ENCODE results near the gene CTIF.

The CTIF gene

DNA sequence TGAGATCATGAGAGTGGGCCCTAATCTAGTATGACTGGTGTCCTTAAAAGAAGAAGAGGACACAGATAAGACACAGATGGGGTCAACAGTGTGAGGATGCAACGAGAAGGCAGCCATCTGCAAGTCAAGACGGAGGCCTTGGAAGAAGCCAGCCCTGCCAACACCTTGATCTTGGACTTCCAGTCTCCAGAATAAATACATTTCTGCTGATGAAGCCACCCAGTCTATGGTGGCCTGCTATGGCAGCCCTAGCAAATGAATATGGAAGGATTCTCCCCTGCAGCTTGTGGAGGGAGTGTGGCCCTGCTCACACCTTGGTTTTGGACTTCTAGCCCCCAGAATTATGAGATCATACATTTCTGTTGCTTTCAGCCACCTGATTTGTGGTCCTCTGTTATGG is 12.3 kb downstream of the CTIF start:
- no peak for DNase-seq (ENCODE audit: low read depth in 2 of 2, low spot score in 1 of 2)

DNA sequence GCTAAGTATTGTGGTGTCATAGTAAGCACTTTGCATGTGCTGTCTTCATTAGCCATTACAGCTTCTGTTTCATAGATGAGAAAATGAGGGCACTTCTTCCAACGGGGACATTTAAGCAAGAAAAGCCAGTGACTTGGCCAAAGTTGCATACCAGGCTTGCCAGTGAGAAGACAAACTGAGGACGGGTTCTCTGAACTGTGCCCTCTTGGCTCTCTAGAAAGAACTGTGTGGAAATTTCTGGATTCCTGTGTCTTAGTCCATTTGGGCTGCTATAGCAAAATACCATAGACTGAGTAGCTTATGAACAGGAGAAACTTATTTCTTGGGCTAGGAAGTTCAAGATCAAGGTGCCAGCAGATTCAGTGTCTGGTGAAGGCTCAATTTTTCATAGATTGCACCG is 13.3 kb downstream of the CTIF start:
- DNase-seq (ENCODE audit: low read depth in 2 of 2, low spot score in 1 of 2), result no peak

DNA sequence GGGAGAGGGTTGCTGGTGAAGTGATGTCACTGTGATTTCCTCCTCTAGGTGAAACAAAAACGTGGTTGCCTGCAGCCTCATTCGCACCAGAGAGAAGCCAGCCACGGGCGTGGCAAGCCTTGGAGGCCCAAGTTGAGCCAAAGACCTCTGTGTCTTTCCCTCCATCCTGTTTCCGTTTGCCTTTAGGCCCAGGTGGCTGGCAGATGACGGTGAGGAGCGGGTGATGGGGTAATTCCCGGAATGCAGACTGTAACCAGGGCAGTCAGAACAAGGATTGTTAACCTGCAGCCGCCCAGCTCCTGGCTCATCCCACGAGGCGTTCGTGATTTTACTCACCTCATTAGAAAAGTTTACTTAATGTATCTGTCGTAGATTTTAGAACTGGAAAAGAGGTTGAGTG is 14.4 kb downstream of the CTIF start:
- no peak for DNase-seq (ENCODE audit: low read depth in 2 of 2, low spot score in 1 of 2)

DNA sequence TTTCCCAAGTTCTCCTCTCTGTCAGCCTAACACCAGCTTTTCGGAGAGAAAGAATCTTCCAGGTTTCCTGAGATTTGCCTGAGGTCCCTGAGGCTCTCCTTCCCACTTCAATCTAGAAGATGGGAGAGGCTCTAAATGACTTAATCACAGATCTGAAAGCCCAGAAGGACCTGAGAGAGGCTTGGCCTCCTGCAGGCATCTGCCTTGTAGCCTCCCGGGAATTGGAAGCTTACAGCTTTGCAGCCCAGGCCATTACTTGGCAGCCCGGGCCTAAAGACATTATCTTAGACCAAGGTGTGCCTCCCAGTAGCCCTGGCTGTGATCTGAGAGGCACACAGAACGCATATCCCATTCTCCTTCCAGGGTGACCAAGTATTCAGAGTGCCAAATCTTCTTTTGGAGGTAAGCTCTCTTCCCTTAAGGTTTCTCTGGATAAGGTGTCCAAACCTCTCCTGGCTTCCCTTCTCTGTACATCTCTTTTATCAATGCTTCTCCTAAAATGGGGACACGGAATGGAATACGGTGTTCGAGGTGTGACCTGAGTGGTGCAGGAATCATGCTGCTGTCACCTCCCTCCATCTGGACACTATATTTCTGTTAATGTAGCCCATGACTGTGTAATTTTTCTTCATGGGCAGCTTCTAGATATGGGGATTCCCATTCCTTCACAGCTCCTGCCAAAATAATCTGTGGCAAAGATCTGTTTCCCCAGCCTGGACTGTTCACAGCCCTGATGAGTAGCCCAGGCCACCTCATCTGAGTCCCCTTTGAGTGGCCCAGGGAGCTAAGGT is 16.0 kb downstream of the CTIF start:
- no peak for DNase-seq (ENCODE audit: low read depth in 2 of 2, low spot score in 1 of 2)

DNA sequence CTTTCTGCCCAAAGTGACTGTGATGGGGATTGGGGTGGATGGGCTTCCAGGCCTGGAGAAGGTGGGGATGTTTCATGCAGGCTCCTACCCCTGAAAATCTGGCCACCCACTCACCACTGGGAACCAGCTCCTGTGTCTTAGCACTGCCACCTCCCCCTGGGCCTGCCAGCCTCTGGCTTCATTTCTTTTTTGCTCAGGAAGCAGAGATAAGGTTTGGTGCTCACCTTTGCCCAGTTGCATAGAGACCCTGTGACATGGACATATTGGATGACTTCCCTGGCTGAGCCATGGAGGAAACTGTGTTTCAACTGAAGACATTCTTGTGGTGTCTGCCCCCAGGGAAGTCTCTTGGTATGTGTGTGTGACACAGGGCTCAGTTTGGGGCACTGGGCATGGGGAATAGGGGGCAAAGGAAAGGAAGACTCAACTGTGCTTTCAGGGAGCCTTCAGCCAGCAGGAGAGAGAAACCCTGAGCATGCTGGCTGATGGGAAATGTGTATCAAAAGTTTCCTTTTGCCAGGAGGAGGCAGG is 16.7 kb downstream of the CTIF start:
- DNase-seq (ENCODE audit: low read depth in 2 of 2, low spot score in 1 of 2), result no peak

DNA sequence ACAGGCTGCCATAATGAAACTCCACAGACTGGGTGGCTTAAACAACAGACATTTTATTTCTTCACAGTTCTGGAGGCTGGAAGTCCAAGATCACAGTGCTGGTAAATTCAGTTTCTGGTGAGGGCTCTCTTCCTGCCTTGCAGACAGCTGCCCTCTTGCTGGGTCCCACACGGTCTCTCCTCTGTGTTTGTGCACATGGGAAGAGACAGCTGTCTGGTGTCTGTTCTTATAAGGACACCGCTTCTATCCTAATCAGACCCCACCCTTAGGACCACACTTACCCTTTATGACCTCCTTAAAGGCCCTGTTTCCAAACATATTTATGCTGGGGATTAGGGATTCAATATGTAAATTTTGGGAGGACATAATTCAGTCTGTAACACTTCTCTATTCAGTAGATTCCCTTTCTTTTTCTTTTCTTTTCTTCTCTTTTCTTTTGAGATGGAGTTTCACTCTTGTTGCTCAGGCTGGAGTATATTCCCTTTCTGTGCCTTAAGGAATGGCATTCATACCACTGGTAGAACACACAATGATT is 18.9 kb downstream of the CTIF start:
- DNase-seq (ENCODE audit: low read depth in 2 of 2, low spot score in 1 of 2), result no peak

DNA sequence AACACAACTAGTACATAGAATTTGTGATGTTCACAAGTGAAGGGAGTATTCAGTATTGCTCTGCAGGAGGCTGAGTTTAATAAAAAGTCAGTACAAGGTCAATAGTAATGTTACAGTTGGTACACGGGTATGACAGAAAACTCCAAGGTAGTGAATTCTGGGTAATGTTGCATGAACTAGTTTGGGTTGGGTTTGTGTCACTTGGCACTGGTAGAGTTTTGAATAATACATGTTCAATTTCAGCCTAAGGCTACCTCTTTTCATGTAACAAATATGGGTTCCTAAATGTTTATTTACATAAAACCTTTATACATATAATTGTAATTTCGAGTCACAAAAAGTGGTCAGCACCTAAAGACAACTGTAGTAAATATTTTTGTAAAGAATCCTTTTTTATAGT is 19.4 kb downstream of the CTIF start:
- DNase-seq (ENCODE audit: low read depth in 2 of 2, low spot score in 1 of 2), result no peak

DNA sequence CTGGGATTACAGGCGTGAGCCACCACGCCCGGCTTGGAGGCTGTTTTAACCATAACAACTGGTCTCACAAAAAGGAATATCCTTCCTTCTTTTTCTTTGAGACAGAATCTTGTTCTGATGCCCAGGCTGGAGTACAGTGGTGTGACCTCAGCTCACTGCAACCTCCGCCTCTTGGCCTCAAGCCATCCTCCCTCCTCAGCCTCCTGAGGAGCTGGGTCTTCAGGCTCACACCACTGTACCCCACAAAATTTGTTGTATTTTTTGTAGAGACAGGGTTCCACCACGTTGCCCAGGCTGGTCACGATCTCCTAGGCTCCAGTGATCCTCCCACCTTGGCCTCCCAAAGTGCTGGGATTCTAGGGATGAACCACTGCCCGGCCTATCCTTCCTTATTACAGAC is 21.7 kb downstream of the CTIF start:
- no peak for DNase-seq (ENCODE audit: low read depth in 2 of 2, low spot score in 1 of 2)

DNA sequence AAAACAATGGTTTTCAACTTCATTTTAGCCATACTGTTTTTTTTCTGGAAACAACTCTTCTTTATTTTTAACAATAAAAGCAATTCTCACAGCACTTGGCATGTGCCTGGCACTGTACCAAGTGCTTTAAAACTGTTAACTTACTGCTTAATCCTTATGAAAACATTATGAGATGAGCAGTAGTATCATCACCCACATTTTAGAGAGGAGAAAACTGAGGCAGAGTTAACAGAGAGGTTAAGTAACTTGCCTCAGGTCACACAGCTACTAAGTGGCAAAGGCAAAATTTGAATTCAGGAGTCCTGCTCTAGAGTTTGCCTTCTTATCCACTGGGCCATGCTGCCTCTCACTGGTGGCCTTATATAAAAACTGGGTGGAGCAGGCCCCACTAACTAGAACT is 23.2 kb downstream of the CTIF start:
- no peak for DNase-seq (ENCODE audit: low read depth in 2 of 2, low spot score in 1 of 2)

- DNase-seq (ENCODE audit: low read depth in 2 of 2, low spot score in 1 of 2), result no peak
These were observed 24.2 kb downstream of the CTIF start for GRCh38 chr18:48563027-48563426.

DNA sequence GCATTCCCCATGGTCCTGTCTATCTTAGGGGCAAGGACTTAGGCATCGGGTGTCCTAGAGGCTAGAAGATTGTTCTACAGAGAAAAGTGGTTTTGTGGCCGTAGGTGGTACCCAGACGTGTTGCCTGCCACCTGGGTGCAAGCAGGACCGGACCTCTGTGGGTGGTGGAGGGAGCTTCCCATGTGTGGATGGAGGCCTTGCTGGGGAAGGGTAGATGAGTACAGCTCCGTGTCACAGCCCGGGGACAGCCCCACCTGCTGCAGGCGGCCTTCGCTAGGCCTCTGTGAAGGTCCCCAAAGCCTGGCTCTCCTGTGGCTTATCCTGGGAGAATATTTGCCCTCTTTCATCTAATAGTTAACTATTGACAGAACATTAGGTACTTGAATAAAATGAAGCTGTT is 25.3 kb downstream of the CTIF start:
- no peak for DNase-seq (ENCODE audit: low read depth in 2 of 2, low spot score in 1 of 2)

DNA sequence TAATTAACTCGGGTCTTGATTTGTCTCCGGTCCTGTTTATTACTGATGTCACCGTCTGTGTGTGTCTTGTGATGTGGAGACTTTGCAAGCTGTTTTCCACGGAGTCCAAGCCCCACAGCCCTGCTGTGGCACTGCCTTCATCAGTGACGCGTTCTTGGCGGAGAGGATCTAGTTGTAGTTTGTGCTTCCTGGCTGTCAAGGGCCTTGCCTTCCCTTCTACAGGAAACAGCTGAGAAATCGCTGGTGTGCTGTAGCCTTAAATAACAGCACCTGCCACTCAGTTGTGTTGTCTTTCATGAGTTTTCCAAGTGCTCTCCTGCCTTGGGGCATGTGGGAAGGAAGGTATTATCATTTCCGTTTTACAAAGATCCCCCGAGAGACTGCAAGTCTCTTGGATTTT is 26.3 kb downstream of the CTIF start:
- no peak for DNase-seq (ENCODE audit: low read depth in 2 of 2, low spot score in 1 of 2)

GRCh38 chr18:48566589-48566988 is 27.8 kb downstream of the CTIF start:
- no peak for DNase-seq (ENCODE audit: low read depth in 2 of 2, low spot score in 1 of 2)

DNA sequence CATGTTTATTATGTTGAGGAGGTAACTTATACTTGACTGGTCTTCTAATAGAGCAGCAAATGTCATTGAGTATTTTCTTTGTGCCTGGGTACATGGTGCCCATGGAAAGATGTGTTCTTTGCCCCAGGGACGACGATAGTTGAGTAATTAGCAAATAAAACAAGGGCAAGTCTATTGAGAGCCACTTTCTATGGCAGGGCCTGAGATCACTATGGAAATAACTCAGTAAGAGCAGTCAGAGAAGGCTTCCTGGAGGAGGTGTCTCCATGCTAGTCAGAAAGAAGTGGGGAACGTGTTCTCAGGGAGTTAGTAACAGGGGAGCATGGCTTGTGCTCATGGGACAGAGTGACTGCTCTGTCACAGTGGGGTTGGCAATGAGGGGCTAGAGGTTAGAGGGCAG is 28.6 kb downstream of the CTIF start:
- no peak for DNase-seq (ENCODE audit: low read depth in 2 of 2, low spot score in 1 of 2)

DNA sequence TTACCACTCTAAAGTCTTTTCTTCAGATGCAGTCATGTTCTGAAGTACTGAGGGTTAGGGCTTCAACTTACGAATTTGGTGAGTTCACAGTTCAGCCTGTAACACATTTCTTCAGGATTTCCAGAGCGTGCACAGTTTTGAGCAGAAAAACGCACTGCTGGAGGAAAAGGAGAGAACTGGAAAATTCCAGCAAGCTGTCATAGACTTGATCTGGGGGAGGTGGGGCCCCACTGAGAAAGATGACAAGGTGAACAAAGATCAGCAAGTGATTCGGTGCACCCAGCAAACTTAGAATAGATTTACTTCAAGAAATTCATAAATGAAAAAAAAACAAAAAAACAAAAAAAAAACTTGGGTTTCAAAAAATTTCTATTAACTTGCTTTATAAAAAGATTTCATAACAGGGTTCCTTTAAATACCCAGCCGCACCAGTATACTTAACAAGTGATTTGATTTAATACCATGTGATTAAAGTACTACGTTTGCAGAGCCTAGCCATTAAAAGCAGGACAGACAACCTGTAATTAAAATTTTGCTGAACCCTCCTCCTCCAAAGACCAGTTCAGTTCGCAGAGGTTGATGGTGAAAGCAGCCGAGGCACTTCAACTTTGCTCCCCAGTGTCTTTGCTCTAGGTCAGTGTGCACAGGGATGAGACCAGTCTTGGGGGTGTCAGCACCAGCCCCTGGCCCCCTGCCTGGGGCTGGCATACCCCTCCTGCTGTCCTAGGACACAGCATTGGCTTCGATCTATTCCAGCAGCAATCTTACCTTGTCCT is 30.5 kb downstream of the CTIF start:
- no peak for DNase-seq (ENCODE audit: low read depth in 2 of 2, low spot score in 1 of 2)

GRCh38 chr18:48569915-48570264 is 31.1 kb downstream of the CTIF start:
- DNase-seq (ENCODE audit: low read depth in 2 of 2, low spot score in 1 of 2), result no peak

- no peak for DNase-seq (ENCODE audit: low read depth in 2 of 2, low spot score in 1 of 2)
These were observed 31.5 kb downstream of the CTIF start for GRCh38 chr18:48570313-48570712.

DNA sequence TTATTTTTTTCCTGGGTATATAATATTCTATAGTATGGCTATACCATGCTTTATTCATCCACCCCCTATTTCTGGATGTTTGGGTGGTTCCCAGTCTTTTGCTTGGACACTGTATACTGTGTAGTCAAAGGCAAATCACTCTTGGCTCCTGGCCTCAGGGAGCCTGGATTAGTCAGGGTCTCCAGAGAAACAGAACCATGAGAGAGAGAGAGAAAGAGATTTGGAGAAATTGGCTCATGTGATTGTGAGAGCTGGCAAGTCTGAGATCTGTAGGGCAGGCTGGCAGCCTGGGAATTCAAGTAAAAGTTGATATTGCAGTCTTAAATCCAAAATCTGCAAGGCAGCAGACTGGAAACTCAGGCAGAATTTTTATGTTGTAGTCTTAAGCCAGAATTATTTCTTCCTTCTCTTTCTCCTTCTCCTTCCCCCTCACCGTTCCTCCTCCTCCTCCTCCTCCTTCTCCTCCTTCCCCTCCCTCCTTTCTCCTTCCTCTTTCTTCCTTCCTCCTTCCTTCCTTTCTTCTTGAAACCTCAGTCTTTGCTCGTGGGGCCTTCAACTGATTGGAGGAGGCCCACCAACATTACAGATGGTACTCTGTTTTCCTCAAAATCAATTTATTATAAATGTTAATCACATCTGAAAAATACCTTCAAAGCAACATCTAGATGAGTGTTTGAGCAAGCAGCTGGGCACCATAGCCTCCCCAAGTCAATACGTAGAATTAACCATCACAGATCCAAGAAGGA is 33.0 kb downstream of the CTIF start:
- DNase-seq (ENCODE audit: low read depth in 2 of 2, low spot score in 1 of 2), result no peak

DNA sequence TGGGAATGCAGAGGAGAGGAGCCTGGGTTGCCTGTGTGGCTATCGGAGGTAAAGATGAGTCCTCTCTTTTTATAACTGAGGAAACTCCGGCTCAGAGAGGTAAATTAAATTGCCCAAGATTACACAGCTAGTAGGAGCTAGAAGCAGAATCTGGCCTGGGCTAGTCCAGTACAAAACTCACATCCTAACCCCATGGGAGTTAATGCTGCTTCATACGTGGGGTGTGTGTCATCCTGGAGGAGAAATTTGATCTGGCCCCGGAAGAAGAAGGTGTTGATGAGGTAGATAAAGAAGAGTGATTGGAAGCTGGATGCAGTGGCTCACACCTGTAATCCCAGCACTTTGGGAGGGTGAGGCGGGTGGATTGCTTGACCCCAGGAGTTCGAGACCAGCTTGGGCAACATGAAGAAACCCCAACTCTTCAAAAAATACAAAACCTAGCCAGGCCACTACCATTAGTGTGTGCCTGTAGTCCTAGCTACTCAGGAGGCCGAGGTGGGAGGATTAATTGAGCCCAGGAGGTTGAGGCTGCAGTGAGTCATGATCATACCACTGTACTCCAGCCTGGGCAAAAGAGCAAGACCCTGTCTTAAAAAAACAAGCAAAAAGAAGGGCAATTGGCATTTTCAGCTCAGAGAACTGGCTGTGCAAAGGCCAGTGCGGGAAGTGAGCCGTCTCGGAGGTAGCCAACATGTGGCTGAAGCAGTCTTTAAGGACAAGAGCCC is 33.7 kb downstream of the CTIF start:
- DNase-seq (ENCODE audit: low read depth in 2 of 2, low spot score in 1 of 2), result no peak

DNA sequence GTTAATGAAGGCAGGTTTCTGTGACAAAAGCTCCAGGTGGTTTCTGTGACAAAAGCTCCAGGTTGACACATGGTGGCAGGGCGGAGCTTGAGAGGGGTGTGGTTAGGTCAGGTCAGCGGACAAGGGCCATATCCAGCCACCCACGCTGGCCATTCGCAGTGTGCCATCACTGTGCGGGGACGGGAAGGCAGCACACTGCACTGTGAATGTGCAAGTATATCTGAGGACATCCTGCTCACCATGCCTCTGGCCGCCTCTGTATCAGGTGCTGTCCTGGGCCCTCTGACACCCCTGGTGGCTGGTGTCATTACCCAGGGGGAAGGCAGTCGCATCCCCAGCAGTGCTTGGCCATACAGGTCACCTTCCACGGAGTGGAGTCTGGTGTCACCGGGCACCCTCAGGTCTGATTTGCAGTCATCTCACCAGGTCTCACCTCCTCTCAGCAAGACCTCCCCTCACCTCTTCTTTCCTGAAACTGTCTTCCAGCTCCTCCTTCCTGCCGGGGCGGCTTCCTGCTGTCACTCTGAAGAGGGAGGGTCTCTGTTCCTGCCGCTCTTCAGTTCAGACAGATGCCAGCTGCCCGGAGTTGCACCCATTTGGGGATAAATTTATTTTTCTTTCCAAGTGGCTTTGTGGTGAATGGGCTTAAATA is 34.9 kb downstream of the CTIF start:
- no peak for DNase-seq (ENCODE audit: low read depth in 2 of 2, low spot score in 1 of 2)
